GM19351 (cell line): Measurements from ENCODE around the gene POC5.
"Not testable (repeated sequence)": the region's sequence is repeated elsewhere in the genome, so short reads cannot be mapped to it uniquely, and the experiment has no call there.

Source experiments
- ATAC-seq: cut with Tn5 transposase; IDR thresholded peaks from one replicate; pipeline ENCODE4 v1.9.1; 2021; ENCODE audit warnings: mild to moderate bottlenecking, moderate library complexity; ENCODE audit not compliant: unreplicated experiment

The POC5 gene, protein sequence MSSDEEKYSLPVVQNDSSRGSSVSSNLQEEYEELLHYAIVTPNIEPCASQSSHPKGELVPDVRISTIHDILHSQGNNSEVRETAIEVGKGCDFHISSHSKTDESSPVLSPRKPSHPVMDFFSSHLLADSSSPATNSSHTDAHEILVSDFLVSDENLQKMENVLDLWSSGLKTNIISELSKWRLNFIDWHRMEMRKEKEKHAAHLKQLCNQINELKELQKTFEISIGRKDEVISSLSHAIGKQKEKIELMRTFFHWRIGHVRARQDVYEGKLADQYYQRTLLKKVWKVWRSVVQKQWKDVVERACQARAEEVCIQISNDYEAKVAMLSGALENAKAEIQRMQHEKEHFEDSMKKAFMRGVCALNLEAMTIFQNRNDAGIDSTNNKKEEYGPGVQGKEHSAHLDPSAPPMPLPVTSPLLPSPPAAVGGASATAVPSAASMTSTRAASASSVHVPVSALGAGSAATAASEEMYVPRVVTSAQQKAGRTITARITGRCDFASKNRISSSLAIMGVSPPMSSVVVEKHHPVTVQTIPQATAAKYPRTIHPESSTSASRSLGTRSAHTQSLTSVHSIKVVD

GRCh38 chr5:75717082-75717922 lies at the start of gene POC5:
POC5 (minus strand) TSS chr5:75717437; CDS start chr5:75712937, 4,500 bp downstream.
- ATAC-seq, result peak; percentile 92

DNA sequence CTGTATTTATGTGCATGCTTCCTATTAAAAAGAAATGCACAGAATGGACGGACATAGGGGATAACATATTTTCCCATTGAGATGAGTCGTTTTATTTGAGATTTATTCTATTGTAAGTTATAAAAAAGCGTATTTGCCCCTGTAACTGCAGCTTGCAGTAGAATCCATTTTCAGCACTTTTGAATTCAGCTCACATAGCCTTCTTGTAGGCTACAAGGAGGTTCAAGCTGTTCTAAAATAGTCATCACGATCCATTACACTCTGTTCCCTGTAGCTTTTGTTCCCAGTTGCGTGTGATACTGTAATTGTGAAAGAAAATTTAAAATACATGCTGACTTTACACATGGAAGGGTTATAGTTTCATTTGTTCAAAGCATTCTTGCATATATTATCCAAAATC lies 40.9 kb upstream of the POC5 start:
- ATAC-seq, result no peak

DNA sequence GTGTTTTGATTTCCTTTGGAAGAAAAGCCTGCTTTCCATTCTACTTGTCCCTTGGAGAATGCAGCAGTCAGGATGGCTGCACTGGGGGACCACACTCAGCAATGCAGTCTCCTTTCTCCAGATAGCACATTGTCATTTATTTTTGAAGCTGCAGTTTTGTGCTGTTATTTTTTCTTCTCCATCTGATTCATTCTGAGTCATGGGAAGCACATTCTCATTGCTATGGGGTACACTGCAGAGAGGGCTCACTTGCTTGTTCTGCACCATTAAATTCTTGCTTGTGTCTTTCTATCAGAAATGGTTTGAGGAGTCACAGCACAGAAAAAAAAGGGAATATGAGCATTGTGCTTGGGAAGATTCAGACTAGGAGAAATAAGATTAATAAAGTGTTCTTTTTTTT lies 39.7 kb upstream of the POC5 start:
- ATAC-seq, result no peak

- no peak for ATAC-seq
These were observed 39.0 kb upstream of the POC5 start for GRCh38 chr5:75756211-75756610.

DNA sequence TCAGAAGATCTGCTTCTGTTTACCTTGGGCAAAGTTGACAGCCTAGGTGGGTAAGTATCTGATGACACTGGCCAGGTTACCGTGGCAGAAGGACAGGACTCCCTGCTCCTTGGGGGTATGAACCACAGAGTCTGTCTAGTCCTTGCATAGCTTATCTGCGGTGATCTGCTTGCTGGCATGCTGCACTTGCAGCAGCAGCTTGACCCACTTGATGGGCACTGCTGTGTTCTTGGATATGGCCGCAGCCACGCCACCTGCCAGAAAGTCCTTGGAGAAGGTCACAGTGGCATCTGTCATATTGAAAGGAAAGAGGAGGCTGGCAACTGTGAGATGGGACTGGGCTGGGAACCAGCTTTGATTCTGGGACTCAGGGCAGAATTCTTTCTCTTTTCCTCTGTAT lies 35.9 kb upstream of the POC5 start:
- no peak for ATAC-seq

GRCh38 chr5:75744355-75744754 lies 27.1 kb upstream of the POC5 start:
- no peak for ATAC-seq

DNA sequence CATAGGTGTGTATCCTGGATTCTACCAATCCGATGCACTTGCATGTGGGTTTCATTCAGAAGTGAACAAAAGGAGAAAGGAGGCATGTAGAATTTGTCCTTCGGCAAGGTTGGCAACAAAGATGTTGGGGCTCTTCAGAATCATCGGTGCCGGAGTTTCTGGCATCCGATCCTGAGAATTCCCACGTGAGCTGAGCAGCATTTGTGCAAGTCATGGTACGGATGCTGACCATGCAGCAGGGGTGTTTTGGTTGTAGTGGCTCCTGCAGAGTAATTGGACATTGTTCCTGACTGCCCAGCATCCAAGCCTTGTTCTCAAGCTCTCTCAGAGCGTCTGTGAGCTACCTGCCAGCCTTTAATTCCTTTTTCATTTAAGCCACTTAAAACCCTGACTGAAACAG lies 19.0 kb upstream of the POC5 start:
- no peak for ATAC-seq

GRCh38 chr5:75734913-75735789 lies 17.9 kb upstream of the POC5 start:
- no peak for ATAC-seq

- no peak for ATAC-seq
These were observed 16.5 kb upstream of the POC5 start for GRCh38 chr5:75733767-75734166.

GRCh38 chr5:75731515-75731914 lies 14.3 kb upstream of the POC5 start:
- ATAC-seq, result not testable (repeated sequence)

GRCh38 chr5:75729321-75729720 lies 12.1 kb upstream of the POC5 start:
- ATAC-seq, result no peak

- ATAC-seq, result no peak
These were observed 10.7 kb upstream of the POC5 start for GRCh38 chr5:75727931-75728330.

- ATAC-seq, result not testable (repeated sequence)
These were observed 9.0 kb upstream of the POC5 start for GRCh38 chr5:75726224-75726623.

DNA sequence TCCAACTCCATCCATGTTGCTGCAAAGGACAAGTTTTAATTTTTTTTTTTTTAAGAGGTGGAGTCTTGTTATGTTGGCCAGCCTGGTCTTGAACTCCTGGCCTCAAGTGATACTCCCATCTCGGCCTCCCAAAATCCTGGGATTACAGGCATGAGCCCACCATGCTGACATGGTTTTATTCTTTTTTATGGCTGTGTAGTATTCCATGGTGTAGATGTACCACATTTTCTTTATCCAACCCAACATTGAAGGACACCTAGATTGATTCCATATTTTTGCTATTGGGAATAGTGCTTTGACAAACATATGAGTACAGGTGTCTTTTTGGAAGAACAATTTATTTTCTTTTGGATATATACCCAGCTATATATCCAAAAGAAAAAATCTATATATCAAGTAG lies 6.1 kb upstream of the POC5 start:
- ATAC-seq, result no peak

GRCh38 chr5:75721573-75721972 lies 4.3 kb upstream of the POC5 start:
- no peak for ATAC-seq

- ATAC-seq, result no peak
These were observed 3.6 kb upstream of the POC5 start for GRCh38 chr5:75720882-75721281.

GRCh38 chr5:75716715-75717081 lies 539 bp downstream of the POC5 start:
- peak; percentile 17 for ATAC-seq

- no peak for ATAC-seq
These were observed 5.1 kb downstream of the POC5 start for GRCh38 chr5:75712091-75712490.

- no peak for ATAC-seq
These were observed 6.1 kb downstream of the POC5 start for GRCh38 chr5:75711151-75711550.

DNA sequence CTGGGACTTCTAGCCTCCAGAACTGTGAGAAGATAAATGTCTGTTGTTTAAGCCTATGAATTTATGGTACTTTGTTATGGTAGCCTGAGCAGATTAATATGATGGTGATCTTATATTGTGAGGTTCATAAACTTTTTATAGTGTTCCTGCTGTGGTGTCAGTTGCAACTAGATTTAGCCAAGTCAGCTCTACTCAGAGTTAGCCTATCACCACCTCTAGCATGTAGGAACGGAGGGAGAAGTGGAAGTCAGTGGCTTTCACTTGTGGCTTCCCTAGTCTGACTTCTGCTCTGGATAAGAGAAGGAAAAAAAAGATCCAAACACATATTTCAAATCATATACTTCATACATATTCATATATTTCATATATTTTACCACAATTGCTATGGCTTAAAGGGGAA lies 6.6 kb downstream of the POC5 start:
- ATAC-seq, result no peak
